HL-60 (cell line): ENCODE data around the gene NIPBL.

Experiments
- DNase-seq, 2 experiments: peaks; one replicate each; pipeline ENCODE4 v3.0.0-alpha.2; 2010 to 2020; ENCODE audit warnings: low read depth in 1 of 2, low spot score in 1 of 2
- H3K27ac ChIP-seq: fragments of 250-450 bp; sonication (Bioruptor Pico); replicated peaks from 2 replicates; pipeline ENCODE4 v1.5.1; 2020; ENCODE audit warnings: mild to moderate bottlenecking, moderate library complexity
- H3K27me3 ChIP-seq: fragments of 250-450 bp; sonication (Bioruptor Pico); 2 replicates; pipeline ENCODE4 v1.5.1; 2021; ENCODE audit warnings: mild to moderate bottlenecking, moderate library complexity; ENCODE audit not compliant: insufficient read depth, poor library complexity, severe bottlenecking
- H3K4me3 ChIP-seq: replicated peaks from 2 replicates; pipeline ENCODE4 v1.5.1; 2011; ENCODE audit warnings: mild to moderate bottlenecking, control low read depth, low read length; ENCODE audit not compliant: insufficient read depth
- CTCF ChIP-seq: IDR thresholded peaks from one replicate; pipeline ENCODE4 v1.5.1; 2011; ENCODE audit warnings: low read length, control low read depth, inconsistent platforms; ENCODE audit not compliant: insufficient read depth
- GABPA ChIP-seq: IDR thresholded peaks from 2 replicates; pipeline ENCODE4 v1.6.1; 2012; ENCODE audit warnings: low read depth
- POLR2AphosphoS5 ChIP-seq: IDR thresholded peaks from 2 replicates; pipeline ENCODE4 v1.6.1; 2012; ENCODE audit warnings: low read depth
- SPI1 ChIP-seq: IDR thresholded peaks from 2 replicates; pipeline ENCODE4 v1.6.1; 2012; ENCODE audit warnings: low read depth, mild to moderate bottlenecking, borderline replicate concordance
- TF ChIP-seq, protein P1 (sequence below): IDR thresholded peaks from 2 replicates; pipeline ENCODE4 v1.6.1; 2012; ENCODE audit warnings: low read depth; ENCODE audit not compliant: insufficient replicate concordance

Gene NIPBL

DNA sequence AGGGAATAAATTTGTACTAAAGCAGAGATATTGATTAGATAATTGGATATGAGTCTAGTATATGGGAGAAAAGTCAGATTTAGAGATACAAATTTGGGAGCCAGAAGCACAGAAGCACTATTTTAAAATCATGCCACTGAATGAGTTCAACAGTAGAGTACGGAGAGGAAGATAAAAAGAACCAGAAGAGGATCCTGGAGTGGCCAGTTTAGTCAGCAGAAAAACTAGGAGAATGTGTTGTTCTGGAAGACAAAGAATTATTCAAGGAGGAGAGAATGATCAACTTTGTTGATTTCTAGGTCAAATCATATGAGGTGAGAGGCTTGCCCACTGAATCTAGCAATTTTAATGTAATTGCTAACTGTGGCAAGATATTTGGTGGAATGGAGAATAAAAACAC, 67.0 kb downstream of the NIPBL start:
- TF ChIP-seq, protein P1, sequence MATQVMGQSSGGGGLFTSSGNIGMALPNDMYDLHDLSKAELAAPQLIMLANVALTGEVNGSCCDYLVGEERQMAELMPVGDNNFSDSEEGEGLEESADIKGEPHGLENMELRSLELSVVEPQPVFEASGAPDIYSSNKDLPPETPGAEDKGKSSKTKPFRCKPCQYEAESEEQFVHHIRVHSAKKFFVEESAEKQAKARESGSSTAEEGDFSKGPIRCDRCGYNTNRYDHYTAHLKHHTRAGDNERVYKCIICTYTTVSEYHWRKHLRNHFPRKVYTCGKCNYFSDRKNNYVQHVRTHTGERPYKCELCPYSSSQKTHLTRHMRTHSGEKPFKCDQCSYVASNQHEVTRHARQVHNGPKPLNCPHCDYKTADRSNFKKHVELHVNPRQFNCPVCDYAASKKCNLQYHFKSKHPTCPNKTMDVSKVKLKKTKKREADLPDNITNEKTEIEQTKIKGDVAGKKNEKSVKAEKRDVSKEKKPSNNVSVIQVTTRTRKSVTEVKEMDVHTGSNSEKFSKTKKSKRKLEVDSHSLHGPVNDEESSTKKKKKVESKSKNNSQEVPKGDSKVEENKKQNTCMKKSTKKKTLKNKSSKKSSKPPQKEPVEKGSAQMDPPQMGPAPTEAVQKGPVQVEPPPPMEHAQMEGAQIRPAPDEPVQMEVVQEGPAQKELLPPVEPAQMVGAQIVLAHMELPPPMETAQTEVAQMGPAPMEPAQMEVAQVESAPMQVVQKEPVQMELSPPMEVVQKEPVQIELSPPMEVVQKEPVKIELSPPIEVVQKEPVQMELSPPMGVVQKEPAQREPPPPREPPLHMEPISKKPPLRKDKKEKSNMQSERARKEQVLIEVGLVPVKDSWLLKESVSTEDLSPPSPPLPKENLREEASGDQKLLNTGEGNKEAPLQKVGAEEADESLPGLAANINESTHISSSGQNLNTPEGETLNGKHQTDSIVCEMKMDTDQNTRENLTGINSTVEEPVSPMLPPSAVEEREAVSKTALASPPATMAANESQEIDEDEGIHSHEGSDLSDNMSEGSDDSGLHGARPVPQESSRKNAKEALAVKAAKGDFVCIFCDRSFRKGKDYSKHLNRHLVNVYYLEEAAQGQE: no peak
- TF ChIP-seq CTCF (no peak), POLR2AphosphoS5 (no peak), SPI1 (no peak), GABPA (no peak)
- H3K4me3 ChIP-seq: no peak overlapping the region
- DNase-seq: no peak
- H3K27ac ChIP-seq: no peak overlapping the region
- H3K27me3 ChIP-seq: no peaks in the 10 kb centered on the region

- Histone ChIP-seq H3K27ac (no peak overlapping the region), H3K27me3 (no peaks in the 10 kb centered on the region), H3K4me3 (no peak overlapping the region)
- TF ChIP-seq GABPA: no peak
- no peak for TF ChIP-seq POLR2AphosphoS5
- TF ChIP-seq, protein P1: no peak
- no peak for DNase-seq
Observed at GRCh38 chr5:36944024-36944423, 67.5 kb downstream of the NIPBL start.

GRCh38 chr5:36944607-36945225, 68.1 kb downstream of the NIPBL start:
- peak in 1 of 2 experiments; percentile 5 for DNase-seq
- Histone ChIP-seq H3K27me3 (no peaks in the 10 kb centered on the region), H3K27ac (no peak overlapping the region), H3K4me3 (no peak overlapping the region)
- TF ChIP-seq, protein P1: no peak
- TF ChIP-seq SPI1: no peak
- no peak for TF ChIP-seq POLR2AphosphoS5
- no peak for TF ChIP-seq GABPA
- TF ChIP-seq CTCF: peak; percentile 30
